ENCODE data around the gene DQX1.

The DQX1 gene

DNA sequence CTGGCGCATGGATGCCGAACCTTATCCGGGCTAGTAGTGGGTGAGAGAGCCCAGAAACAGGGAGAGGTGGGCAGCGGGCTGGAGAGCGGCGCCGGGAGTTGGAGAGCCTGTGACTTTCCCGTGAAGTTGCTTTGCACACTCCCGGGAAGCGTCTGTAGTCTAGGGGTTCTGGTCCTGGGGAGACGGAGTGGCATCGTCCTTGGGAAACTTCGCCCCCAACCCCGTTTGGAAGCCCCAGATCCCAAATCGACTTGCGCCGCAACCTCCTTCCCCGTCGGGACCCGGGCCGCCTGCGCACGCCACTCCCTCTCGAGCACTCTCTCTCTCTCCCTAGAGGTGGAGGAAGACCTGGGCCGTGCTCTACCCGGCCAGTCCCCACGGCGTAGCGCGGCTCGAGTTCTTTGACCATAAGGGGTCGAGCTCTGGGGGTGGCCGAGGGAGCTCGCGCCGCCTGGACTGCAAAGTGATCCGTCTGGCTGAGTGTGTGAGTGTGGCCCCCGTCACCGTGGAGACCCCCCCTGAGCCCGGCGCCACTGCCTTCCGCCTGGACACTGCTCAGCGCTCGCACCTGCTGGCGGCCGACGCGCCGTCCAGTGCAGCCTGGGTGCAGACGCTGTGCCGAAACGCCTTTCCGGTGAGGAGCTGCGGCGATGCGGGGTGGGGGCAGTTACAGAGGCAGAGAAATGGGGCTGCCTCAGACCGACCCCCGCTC, 28.9 kb upstream of the DQX1 start:
- in situ Hi-C loops (cut with MboI; ENCODE audit: low sequenced_read_pairs) = no loop called here

DNA sequence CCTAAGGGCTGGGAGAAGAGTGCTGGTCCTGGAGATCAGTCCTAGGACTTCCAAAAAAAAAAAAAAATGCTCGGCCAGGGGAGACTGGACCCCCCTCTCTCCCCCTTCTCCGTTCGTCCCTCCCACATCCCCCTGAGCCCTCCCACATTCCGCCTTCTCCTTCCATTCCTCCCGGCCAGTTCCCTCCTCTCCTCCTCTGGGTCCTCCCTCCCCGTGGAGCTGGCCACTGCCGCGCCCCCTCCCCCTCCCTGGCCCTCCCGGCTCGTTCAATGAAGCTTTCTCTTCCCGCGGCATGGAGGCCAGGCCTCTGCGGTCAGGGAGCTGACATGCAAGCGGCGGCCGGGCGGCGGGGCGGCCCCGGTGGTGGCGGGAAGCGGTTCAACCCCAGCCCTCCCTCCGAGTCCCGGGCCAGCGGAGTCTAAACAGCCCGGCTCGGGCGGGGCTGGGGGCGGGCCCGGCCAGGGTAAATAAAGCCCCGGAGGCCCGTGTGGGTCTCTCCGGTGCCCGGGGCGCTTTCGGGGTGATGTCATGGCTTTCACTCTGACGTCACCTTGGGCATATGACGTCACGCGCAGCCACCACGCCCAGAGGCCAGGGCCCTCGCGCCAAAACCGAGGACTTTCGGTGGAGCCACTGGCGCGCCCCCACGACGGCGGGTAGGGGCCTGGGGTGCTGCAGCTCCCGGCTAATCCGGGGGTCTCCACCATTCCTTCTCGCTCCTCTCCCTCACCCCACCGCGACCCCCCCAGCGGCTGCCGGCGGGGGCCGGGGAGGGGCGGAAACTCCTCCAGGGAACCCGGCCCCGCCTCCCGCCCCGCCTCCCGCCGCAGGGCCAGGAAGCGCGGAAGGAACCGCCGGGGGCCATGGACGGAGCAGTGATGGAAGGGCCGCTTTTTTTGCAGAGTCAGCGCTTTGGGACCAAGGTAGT, 28.1 kb upstream of the DQX1 start, which contains the start of the genes DOK1 and LOXL3:
Gene DOK1 (plus strand): TSS at position 829 of the 928 bp plus-strand sequence. CDS start 35 bp downstream, at position 864.
Gene LOXL3 (minus strand): TSS at position 51 of the 928 bp plus-strand sequence. CDS start 1,308 bp downstream, outside the sequence.
- in situ Hi-C loops (cut with MboI; ENCODE audit: low sequenced_read_pairs) = no loop called here

DNA sequence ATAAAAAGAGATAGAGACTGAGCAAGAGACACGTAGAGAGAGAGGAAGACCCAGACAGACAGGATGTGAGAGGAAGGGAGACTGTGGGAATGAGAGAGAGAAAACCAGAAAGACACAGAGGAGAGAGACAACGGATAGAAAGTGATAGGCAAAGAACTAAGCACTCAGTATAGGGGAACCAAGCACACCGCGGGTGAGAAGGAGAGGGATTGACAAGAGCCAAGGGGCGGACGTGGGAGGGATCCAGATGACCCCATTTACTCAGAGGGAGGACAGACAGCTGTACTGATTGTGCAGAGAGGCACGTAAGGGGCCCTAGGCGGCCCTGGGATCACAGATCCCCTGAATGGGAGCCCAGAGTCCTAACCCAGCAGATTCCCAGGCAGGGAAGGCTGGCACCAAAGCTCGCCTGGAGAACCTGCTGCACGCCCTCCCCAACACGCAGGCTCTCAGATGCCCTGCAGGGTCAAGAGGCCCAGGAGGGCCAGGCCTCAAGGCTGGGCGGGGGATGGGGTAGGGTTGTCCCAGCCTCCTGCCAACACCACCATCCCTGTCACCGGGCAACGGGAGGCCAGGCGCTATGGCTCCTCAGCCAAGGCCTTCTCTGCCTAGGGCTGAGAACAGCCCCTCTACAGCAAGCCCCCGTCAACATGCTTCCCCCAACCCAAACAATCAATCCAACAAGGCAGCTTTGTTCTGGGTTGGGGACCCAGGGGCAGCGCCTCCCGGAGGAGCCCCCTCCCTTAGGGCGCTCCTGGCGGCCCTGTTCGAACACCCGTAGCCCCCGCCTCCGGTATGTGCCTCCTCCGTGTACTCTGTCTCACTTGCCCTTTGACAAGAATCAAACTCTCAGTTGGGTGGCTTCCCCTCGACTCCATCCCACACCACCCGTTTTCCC, 27.1 kb upstream of the DQX1 start:
- in situ Hi-C loops (cut with MboI; ENCODE audit: low sequenced_read_pairs) = no loop called here

DNA sequence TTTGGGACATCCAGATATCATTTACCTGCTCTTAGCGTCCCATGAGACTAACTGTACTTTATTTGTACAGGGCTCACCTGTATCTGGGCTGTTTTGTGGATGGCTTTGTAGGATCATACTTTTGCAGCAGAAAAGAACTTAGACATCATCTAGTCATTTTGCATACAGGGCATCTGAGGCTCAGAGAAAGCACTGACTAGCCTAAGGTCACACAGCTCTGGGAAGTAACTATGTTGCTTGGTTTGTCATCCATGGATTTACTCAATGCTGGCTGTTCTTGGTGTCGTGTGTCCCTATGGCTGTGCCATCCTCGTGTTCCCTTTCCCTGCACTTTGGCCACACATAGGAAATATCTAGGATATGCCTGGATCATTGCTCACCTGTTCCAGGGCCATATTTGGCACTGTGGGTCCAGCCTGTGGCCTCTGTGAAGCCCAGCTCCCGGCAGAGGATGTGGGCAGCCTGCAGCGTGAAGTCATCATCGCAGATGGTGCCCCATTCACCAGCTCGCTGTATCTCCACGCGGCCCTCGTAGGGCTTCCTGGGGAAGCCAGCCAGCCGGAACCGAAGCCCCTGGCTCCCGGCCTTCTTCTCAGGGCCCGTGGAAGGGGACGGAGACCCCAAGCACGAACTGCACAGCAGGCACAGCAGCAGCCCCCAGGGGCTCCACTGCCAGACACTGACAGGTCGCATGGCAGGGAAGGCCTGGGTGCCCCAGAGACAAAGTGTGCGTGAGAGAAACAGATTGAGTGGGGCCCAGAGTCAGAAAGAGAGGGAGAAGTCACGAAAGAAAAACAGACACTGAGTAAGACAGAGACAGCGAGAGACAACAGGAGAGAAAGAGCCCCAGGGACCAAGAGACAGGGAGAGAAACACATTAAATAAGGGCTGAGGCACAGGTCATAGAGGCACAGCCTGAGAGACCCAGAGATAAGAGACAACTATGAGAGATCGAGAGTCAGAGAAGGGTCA, 26.2 kb upstream of the DQX1 start:
- in situ Hi-C loops (cut with MboI; ENCODE audit: low sequenced_read_pairs) = no loop called here

DNA sequence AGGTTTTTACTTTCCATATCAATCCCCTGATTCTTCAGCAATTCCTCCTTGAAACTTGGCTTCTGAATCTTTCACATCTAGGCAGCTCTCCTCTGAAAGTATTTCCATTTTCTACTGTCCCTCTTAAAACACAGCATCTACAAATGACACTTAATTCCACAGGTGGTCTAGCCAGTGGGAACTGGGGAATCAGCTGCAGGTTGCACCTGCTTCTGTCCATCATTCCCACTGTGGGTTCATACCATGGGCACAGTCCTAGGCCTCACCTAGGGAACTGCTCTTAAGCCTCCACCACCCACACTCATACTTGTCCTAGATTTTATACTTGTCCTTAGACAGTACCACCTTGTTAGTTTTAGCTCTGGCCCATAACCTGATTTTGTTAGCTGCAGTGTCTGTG, 25.5 kb upstream of the DQX1 start:
- in situ Hi-C loops (cut with MboI; ENCODE audit: low sequenced_read_pairs) = no loop called here

DNA sequence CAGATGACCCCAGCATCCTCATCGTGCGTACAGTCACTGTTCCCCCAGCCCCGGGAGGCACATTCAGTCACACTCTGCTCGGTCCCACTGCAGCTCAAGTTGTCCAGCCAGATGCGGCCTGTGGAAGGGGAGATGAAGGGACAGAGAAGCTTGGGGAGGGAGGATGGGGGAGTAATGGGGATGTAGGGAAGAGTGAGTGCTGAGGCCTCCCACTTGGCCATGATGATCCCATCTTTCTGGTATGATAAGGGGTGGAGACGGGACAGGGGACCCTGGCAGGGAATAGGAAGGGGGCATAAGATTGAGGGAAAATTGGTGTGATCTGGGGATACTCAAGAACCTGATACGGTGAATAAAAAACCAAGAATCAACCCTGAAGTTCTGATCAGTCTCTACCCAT, 24.2 kb upstream of the DQX1 start:
- in situ Hi-C loops (cut with MboI; ENCODE audit: low sequenced_read_pairs) = no loop called here

DNA sequence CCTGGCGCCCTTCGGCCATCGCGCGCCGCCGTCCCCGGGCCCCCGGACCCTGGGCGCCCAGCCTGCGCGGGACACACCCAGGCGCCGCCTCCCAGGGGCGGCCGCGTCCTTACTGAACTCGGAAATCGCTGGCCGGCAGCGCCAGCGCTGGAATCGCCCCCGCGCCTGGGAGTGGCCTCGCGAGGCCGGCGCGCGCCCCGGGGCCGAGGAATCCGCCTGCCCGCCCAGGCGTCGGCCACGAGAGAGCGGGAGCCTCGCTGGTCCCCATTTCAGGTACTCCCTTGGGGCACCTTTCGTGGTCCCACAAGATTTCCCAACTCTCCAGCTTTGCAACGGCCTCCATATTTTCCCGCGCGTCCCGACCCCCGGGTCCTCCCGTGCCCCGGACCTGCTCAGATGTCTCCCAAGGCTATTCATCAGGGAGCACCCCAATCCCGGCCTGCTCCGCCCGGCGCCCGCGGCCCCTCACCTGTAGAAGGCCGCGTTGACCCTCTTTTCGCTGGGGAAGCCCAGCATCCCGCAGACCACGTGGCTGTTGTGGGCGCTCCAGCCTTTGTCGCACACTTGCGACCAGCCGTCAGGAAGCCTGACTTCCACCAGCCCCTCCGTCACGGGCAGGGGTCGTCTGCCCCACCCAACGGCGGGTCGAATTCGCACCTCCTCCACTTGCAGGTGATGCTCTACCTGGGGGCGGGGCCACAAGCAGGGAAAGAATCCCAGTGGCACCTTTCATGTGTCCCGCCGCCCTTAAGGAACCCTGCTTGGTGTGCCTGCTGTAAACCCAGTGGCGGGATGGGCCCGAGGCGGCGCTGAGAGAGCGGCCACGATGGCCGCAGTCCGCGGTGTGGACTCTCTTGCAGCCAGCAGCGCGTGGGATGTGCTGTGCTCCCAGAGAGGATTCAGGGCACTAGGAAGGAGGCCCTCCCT, 23.1 kb upstream of the DQX1 start:
- in situ Hi-C loops (cut with MboI; ENCODE audit: low sequenced_read_pairs) = no loop called here

DNA sequence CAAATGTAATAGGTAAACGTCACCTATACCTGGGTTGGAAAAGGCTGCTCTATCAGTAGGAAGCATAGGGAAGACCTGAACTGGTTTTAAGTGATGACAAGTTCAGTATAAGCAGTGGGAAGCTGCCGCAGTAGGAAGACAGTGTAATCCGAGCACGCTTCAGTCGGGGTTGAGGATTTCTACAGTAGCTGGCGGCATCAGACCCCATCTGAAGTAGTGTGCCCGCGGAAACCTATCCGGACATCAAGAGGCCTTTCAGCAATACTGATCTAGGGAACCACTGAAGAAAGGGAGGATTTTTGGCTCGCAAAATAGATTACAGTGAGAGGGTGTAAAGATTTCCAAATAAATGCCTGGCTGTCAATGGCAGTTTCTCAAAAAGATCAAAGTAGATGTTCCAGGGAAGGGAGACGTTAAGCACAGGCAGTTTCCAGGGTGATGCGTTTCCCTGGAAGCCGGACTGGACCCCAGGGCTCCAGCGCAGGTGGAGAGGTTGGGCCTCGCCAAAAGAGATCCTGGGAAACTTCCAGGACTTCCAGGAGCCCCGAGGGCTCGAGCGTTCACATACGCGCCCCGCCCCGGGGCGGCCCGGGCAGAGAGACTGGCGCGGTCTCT, 22.4 kb upstream of the DQX1 start:
- in situ Hi-C loops (cut with MboI; ENCODE audit: low sequenced_read_pairs) = no loop called here

DNA sequence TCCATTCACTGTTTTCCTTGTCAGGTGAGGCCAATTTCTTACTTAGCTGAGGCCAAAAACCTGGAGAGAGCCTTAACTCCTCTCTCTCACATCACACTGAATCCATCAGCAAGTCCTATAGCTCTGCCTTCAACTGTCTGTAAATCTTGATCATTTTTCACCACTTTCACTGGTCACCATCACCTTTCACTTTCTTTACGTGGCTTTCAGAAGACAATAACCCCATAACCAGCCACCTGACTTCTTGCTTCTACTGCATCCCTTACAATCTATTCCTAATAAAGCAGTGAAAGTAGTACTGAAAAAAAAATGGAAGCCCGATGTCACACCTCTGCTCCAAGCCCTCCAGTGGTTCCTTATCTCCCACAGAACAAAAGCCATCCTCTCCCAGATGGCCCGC, 20.0 kb upstream of the DQX1 start:
- in situ Hi-C loops (cut with MboI; ENCODE audit: low sequenced_read_pairs) = no loop called here

DNA sequence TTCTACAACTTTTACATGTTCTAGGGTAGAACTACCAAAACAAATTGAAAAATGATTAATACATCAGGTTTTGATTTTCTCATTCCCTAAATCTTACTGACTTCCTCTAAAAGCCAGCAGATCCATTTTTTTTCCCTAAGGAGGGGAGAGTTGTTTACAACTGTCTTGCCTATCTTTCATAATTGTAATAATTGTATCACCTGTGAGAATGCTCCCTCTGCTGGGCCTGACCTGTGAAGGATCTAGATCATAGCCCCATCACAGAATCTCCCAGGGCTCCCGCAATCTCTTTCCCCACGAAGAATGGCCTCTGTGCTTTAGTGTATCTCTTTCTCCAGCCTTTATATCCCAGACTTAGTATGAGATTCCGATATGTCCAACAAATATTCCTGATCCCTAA, 18.6 kb upstream of the DQX1 start:
- in situ Hi-C loops (cut with MboI; ENCODE audit: low sequenced_read_pairs) = no loop called here

DNA sequence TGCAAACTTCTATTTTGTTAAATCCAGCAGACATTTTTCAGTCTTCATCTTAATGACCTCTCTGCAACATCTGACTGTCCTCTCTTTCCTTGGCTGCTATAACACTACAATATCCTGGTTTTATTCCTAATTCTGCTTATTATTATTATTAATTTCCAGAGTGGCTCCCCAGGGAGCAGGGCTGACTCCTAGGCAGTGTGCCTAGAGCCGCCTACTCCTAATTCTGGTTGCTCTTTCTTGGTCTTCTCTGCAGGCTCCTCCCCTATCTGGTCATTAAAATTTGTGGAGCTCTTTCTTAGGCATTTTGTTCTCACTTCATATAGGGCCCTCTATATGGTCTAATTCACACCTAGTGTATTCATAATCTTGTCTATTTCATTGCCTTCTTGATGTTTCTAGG, 16.9 kb upstream of the DQX1 start:
- in situ Hi-C loops (cut with MboI; ENCODE audit: low sequenced_read_pairs) = no loop called here

DNA sequence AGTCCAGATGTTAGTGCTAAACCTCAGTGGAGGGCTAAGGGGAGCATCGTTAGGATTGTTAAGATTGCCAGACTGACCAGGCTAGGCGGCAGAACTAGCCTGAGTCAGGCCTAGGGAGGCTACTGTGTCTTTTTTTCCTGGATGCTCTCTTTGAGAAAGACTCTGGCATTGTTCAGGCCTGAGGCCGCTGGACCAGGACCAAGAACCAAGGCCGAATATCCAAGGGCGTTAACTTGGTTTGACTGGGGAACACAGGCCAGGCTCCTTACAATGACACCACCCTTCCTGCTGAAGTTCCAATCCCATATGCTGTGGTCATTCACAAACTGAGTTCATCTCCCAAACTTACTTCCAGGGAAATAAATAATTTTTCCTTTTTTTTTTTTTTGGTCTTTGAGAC, 14.3 kb upstream of the DQX1 start:
- in situ Hi-C loops (cut with MboI; ENCODE audit: low sequenced_read_pairs) = no loop called here

DNA sequence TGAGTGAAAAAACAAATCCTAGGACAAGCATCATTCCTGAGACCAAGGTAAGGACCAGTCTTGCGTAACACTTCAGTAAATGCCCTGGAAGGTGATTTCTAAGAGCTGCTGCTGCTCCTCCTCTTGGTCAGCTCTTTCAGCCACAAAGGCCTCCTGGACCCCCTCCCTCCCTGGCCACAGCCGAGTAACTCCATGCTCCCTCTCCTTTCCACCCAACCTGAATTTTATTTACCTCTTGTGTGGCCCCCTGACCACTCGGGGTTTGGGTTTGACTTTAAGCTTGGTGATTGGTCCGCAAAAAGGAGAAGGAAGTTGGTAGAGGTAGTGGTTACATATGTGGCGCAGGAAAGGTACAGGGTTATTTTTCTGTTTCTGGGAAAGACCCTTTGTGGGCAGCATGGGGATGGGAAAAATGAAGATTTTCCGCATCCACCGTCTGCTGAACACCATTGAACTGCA, 12.9 kb upstream of the DQX1 start:
- in situ Hi-C loops (cut with MboI; ENCODE audit: low sequenced_read_pairs) = no loop called here

DNA sequence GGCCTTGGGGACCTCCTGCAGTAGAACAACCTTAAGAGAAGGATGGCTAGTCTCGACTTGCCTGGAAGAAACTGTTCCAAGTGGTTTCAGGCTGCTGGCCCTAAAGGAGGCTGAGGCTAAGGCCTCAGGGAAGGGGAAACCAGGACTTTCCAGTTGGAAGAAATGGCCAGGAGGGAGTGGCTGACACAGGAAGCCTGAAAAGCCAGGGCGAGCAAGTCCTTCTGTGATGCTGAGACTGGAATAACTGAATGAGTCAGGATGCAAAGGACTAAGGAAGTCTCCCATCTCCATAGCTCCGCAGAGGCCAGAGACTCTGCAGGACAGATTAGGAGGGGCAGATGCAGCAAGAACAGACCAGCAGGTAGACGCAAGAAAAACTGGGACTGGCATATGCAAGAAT, 11.1 kb upstream of the DQX1 start:
- in situ Hi-C loops (cut with MboI; ENCODE audit: low sequenced_read_pairs) = no loop called here

DNA sequence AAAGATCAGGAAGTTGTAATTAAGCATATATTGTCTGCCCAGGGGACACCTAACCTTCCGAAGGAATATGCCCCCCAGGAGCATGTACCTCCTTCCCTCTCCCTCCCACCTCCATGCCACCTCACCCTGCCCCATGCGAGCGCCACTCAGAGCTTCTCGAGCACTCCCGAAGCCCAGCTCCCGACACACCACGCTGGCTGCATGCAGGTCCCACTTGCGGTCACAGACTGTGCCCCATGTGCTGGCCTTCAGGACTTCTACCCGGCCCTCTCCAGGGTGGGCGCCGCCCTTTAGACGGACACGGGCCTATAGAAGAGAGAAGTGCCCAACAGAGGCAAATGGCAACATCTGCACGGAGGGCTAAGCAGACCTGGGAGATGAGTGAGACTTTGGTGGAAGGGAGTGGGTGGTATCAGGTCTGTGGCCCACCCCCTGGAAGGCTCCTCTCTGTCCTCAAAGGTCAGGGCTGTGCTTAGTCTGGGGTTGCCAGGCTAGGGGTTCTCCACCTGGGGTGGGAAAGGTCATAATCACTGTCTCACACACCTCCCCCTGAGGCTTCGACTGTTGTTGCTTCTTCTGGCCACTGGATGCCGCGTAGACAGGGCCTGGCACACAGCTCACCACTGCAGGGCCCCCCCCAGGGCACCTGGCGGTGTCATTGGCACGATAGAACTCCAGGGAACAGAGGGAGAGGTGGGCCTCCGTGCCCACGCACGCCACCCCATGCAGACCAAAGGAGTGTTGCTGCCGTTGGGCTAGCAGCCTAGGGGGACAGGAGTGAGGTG, 10.3 kb upstream of the DQX1 start:
- in situ Hi-C loops (cut with MboI; ENCODE audit: low sequenced_read_pairs) = no loop called here

DNA sequence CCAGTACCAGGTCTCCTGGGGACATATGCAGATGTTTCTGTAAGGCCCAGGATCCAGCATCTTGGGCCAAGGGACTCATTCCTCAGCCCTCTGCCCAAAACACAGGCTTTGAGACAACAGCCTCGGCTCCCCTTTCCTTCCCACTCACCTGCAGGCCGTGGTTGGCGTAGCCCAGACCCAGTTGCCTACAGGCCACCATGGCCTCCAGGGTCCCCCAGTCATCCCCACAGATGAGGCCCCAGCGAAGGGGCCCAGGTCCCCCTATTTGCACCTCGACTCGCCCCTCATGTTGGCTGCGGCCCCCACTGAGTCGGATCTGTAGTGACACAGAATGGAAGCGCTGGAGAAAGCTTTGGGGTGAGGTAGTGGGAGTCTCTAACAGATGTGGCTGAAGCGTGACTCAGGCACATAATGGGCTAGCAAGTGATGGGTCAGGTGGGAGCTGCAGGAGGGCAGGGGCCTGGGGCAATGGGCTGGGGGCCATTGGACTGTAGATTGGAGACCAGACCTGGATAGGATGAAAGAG, 9.5 kb upstream of the DQX1 start:
- in situ Hi-C loops (cut with MboI; ENCODE audit: low sequenced_read_pairs) = no loop called here

DNA sequence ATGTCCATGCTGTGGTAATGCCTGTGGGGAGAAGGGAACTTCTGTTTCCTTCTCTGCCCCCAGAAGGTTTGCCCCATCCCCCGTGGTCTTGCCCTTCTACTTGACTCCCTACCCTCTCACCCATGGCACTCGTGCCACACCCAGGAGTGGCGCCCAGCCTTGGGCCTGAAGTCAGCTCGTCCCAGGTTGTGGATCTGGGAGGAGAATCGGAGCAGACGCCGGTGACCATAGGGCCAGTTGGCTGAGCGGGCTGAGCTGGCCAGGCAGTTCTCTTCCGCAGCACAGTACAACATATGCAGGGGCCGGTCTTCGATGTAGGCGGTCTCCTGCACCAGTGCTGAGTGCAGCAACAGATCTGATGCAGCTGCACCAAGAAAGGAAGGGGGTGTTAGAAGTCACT, 8.4 kb upstream of the DQX1 start:
- in situ Hi-C loops (cut with MboI; ENCODE audit: low sequenced_read_pairs) = no loop called here

Data from HL-60/S4 treated with retinoic acid at 250 ng/mL for 4 days and 3 days (cell line).